Neural crest cell (in vitro differentiated cells): Measurements from ENCODE around the gene KCNA4. TPM values are rescaled to one million over a fixed set of nuclear protein-coding genes. Genes with fewer than 3 reads are reported as not detected.
"Not testable (repeated sequence)": the region's sequence is repeated elsewhere in the genome, so short reads cannot be mapped to it uniquely, and the experiment has no call there.

ENCODE experiments used
- DNase-seq: peaks from one replicate; pipeline ENCODE4 v3.0.0; 2021; ENCODE audit warnings: low read depth, mixed read lengths, low spot score
- H3K27ac Mint-ChIP-seq: one replicate; pipeline ENCODE4 v1.8.0; 2021; ENCODE audit warnings: mild to moderate bottlenecking, mixed read lengths; ENCODE audit not compliant: unreplicated experiment
- H3K27me3 Mint-ChIP-seq: 2 replicates; pipeline ENCODE4 v1.8.0; 2021; ENCODE audit warnings: low read depth, mild to moderate bottlenecking, mixed read lengths
- H3K36me3 Mint-ChIP-seq: 2 replicates; pipeline ENCODE4 v1.8.0; 2021; ENCODE audit warnings: low read depth, mild to moderate bottlenecking, mixed read lengths
- H3K4me1 Mint-ChIP-seq: 2 replicates; pipeline ENCODE4 v1.8.0; 2021; ENCODE audit warnings: mixed read lengths
- H3K4me3 Mint-ChIP-seq: one replicate; pipeline ENCODE4 v1.8.0; 2021; ENCODE audit warnings: mild to moderate bottlenecking, mixed read lengths
- H3K9me3 Mint-ChIP-seq: 2 replicates; pipeline ENCODE4 v1.8.0; 2021; ENCODE audit warnings: mixed read lengths
- CTCF ChIP-seq: fragments of 200-600 bp; sonication (generic); conservative IDR thresholded peaks from 2 replicates; pipeline ENCODE4 v1.5.0; 2021; ENCODE audit warnings: antibody characterized with exemption, mild to moderate bottlenecking
- total RNA-seq: library from RNA; stranded (reverse); gene quantifications from 2 replicates; pipeline ENCODE4 v1.2.1, GENCODE V29; 2021

KCNA4 gene
- total RNA-seq, 1 donor from 2014 or later = 1.2 TPM

DNA sequence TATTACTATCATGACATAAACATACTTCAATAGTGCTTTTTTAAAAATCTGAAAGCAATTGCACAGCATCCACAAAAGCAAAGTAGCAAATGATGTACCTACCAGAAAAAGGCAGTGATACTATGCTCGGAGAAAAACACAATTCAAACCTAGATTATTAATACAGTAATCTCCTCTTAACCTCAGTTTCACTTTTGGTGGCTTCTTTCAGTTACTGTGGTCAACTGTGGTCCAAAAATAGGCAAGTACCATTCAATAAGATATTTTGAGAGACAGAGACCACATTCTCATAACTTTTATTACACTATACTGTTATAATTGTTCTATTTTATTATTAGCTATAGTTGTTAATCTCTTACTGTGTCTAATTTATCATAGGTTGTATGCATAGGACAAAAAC, 20.8 kb downstream of the KCNA4 start:
- Mint-ChIP-seq H3K4me1 (no peaks in the 10 kb centered on the region), H3K36me3 (no peaks in the 10 kb centered on the region), H3K4me3 (no peak overlapping the region), H3K9me3 (peaks cover 4% of the 10 kb centered on the region), H3K27me3 (peaks cover 7% of the 10 kb centered on the region), H3K27ac (no peak overlapping the region)
- DNase-seq = no peak
- TF ChIP-seq CTCF = no peak

- Mint-ChIP-seq H3K27me3 (no peaks in the 10 kb centered on the region), H3K4me1 (no peaks in the 10 kb centered on the region), H3K4me3 (no peak overlapping the region), H3K36me3 (no peaks in the 10 kb centered on the region), H3K27ac (no peak overlapping the region), H3K9me3 (peaks cover 4% of the 10 kb centered on the region)
- TF ChIP-seq CTCF = no peak
- DNase-seq = no peak
These were observed 27.5 kb downstream of the KCNA4 start for GRCh38 chr11:29989174-29989970.

DNA sequence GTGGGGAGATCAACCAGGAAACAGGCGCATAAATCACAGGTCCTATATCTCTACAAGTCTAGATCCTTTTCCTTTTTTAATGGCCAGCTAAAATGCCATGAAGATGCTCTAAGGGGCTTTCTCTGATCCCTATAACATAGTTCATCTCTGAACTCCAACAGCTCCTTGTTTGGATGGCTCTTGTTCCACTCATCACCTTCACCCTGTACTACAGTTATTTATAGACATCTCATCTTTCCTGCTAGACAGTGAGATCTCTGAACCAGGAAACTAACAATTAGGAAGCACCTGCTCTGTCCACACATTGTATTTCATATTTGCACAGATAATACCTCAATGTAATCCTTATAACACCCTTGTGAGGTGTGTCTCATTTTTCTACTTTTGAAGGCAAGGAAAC, 31.6 kb downstream of the KCNA4 start:
- no peaks in the 10 kb centered on the region for H3K36me3 Mint-ChIP-seq
- H3K27ac Mint-ChIP-seq = no peak overlapping the region
- no peak for DNase-seq
- no peaks in the 10 kb centered on the region for H3K27me3 Mint-ChIP-seq
- peaks cover 8% of the 10 kb centered on the region for H3K4me1 Mint-ChIP-seq
- no peak for TF ChIP-seq CTCF
- H3K4me3 Mint-ChIP-seq = no peak overlapping the region
- no peaks in the 10 kb centered on the region for H3K9me3 Mint-ChIP-seq

DNA sequence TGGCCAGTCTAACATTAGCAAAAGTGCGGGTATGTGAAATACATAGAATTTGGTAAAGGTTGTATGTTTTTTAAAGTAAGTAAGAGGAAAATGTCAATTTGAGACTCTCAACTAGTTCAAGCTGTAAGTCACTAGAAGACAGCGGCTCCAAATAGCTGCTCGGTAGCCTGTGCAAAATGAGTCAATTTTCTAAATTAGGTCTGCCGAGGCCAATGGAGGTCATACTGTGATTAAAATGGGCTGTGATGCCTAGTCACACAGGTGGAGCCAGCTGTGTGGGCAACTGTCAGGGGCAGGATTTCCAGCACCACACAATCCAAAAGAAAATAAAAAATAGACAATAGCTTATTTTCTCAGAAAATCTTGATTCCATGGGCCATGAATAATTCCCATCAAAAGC, 32.3 kb downstream of the KCNA4 start:
- no peak for DNase-seq
- Mint-ChIP-seq H3K36me3 (no peaks in the 10 kb centered on the region), H3K9me3 (no peaks in the 10 kb centered on the region), H3K4me1 (peaks cover 13% of the 10 kb centered on the region), H3K4me3 (no peak overlapping the region), H3K27me3 (no peaks in the 10 kb centered on the region), H3K27ac (no peak overlapping the region)
- TF ChIP-seq CTCF = no peak

GRCh38 chr11:29978549-29978948, 38.3 kb downstream of the KCNA4 start:
- Mint-ChIP-seq H3K27me3 (no peaks in the 10 kb centered on the region), H3K4me3 (no peak overlapping the region), H3K27ac (no peak overlapping the region), H3K4me1 (peaks cover 13% of the 10 kb centered on the region), H3K9me3 (peaks cover 5% of the 10 kb centered on the region), H3K36me3 (no peaks in the 10 kb centered on the region)
- no peak for DNase-seq
- no peak for TF ChIP-seq CTCF

DNA sequence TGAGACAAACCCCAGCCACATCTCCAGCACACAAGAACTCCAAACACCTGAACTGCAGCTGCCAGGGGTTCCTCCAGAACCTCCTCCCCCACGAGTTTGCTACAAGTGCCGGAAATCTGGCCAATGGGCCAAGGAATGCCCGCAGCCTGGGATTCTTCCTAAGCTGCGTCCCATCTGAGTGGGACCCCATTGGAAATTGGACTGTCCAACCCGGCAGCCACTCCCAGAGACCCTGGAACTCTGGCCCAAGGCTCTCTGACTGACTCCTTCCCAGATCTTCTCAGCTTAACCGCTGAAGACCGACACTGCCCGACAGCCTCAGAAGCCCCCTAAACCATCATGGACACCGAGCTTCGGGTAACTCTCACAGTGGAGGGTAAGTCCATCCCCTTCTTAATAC, 41.2 kb downstream of the KCNA4 start:
- not testable (repeated sequence) for DNase-seq, H3K4me1 Mint-ChIP-seq, H3K9me3 Mint-ChIP-seq

More for the DNA sequence above, 41.2 kb downstream of the KCNA4 start:
- not testable (repeated sequence) for H3K27me3 Mint-ChIP-seq, H3K4me3 Mint-ChIP-seq, H3K36me3 Mint-ChIP-seq
- peak overlapping the region; percentile 61 for H3K27ac Mint-ChIP-seq
